HepG2 (cell line): Measurements from ENCODE around the gene SHQ1. TPM values are rescaled to one million over a fixed set of nuclear protein-coding genes. Genes with fewer than 3 reads are reported as not detected.
A peak's percentile ranks its signal among the peaks of the same experiment; 100 is the strongest.

Experiments
- ATAC-seq: fragments of 200-7000 bp; cut with Tn5 transposase; 3 replicates; pipeline ENCODE4 v1.9.1; 2020; ENCODE audit warnings: mild to moderate bottlenecking, moderate library complexity
- BruUV-seq: library from RNA; stranded (reverse); fragments of 400-500 nt; replicated peaks from 2 replicates; lab custom pipeline; 2021; lab: Mats Ljungman, UMichigan
- CTCF ChIA-PET: fragments of 300-600 bp; formaldehyde crosslinking; extraction: SDS; loops from one replicate; lab custom pipeline; 2021; ENCODE audit warnings: low total read pairs, inconsistent platforms, low intra/inter-chr PET ratio; lab: Yijun Ruan, JAX
- POLR2A ChIA-PET: fragments of 350-600 bp; sonication (Branson Sonifier 250); formaldehyde crosslinking; loops from one replicate; lab custom pipeline; 2020; ENCODE audit warnings: antibody characterized with exemption, inconsistent platforms; lab: Yijun Ruan, JAX
- DNase-seq: peaks from one replicate; pipeline ENCODE4 v3.0.0-alpha.2; 2015; ENCODE audit warnings: low spot score
- FAIRE-seq: peaks from 3 replicates; lab custom pipeline; 2011; peaks lifted over from hg19 to GRCh38; lab: Jason Lieb, UNC
- H2AFZ ChIP-seq: one replicate; pipeline ENCODE4 v1.6.1; 2011; ENCODE audit warnings: low read length, inconsistent platforms
- H3K27ac ChIP-seq: fragments of 300-600 bp; 3 replicates; pipeline ENCODE4 v1.8.0; 2011; ENCODE audit warnings: mixed run types, mild to moderate bottlenecking, mixed read lengths, low read length, inconsistent platforms; ENCODE audit not compliant: insufficient read depth; ENCODE audit errors: extremely low read length
- H3K27me3 ChIP-seq, 2 experiments: fragments of 200-600 bp in 1 of 2; 2 replicates in 1 of 2; 3 replicates in 1 of 2; pipeline versions ENCODE4 v1.6.0 to v1.8.0; 2011; ENCODE audit warnings: low read length in 2 of 2, mild to moderate bottlenecking in 2 of 2, moderate library complexity in 2 of 2, inconsistent platforms in 1 of 2; ENCODE audit not compliant: insufficient read depth in 2 of 2, control insufficient read depth in 1 of 2
- H3K36me3 ChIP-seq, 2 experiments: fragments of 200-600 bp in 1 of 2; replicated peaks in 1 of 2; 2 replicates in 1 of 2; 3 replicates in 1 of 2; pipeline versions ENCODE4 v1.5.1 to v1.8.0; 2011; ENCODE audit warnings: low read length in 2 of 2, inconsistent platforms in 1 of 2; ENCODE audit not compliant: insufficient read depth in 2 of 2, control insufficient read depth in 1 of 2
- H3K4me1 ChIP-seq: 2 replicates; pipeline ENCODE4 v1.5.1; 2012; ENCODE audit warnings: low read length, inconsistent platforms; ENCODE audit not compliant: insufficient read depth
- H3K4me2 ChIP-seq: 2 replicates; pipeline ENCODE4 v1.6.0; 2011; ENCODE audit warnings: low read depth, low read length, inconsistent platforms
- H3K4me3 ChIP-seq, 3 experiments: fragments of 200-600 bp in 1 of 3; sonication (generic), shearing (Covaris generic) in 1 of 3; replicated peaks in 1 of 3; 2 replicates each; pipeline ENCODE4 v1.5.1; 2011 to 2016; ENCODE audit warnings: low read length in 3 of 3, inconsistent platforms in 2 of 3, low read depth in 2 of 3, mild to moderate bottlenecking in 2 of 3, control low read depth in 1 of 3, mixed read lengths in 1 of 3; ENCODE audit not compliant: insufficient read depth in 1 of 3
- H3K79me2 ChIP-seq: one replicate; pipeline ENCODE4 v1.6.1; 2011; ENCODE audit warnings: low read length, inconsistent platforms; ENCODE audit not compliant: insufficient read depth
- H3K9ac ChIP-seq: 2 replicates; pipeline ENCODE4 v1.6.0; 2011; ENCODE audit warnings: mild to moderate bottlenecking, low read depth, low read length, inconsistent platforms; ENCODE audit not compliant: insufficient read depth
- H3K9me3 ChIP-seq: 2 replicates; pipeline ENCODE4 v1.5.1; 2012; ENCODE audit warnings: mild to moderate bottlenecking, low read length
- H4K20me1 ChIP-seq: 2 replicates; pipeline ENCODE4 v1.6.0; 2011; ENCODE audit warnings: inconsistent platforms, mild to moderate bottlenecking, low read length, moderate library complexity; ENCODE audit not compliant: insufficient read depth
- BORCS8-MEF2B ChIP-seq: sonication (generic); formaldehyde crosslinking; IDR thresholded peaks from 2 replicates; pipeline ENCODE4 v1.8.0; 2022; ENCODE audit warnings: mild to moderate bottlenecking, missing genetic modification reagents
- GFI1 ChIP-seq: sonication (generic); formaldehyde crosslinking; IDR thresholded peaks from 2 replicates; pipeline ENCODE4 v1.5.0; 2020; ENCODE audit warnings: missing genetic modification reagents, mild to moderate bottlenecking, borderline replicate concordance
- IRF2 ChIP-seq: IDR thresholded peaks from 2 replicates; pipeline ENCODE4 v1.6.1; 2018; ENCODE audit warnings: missing genetic modification reagents, missing compliant biosample characterization
- POGZ ChIP-seq: sonication (generic); formaldehyde crosslinking; IDR thresholded peaks from 2 replicates; pipeline ENCODE4 v1.4.0; 2020; ENCODE audit warnings: mild to moderate bottlenecking, missing genetic modification reagents
- SATB2 ChIP-seq: sonication (generic); formaldehyde crosslinking; IDR thresholded peaks from 2 replicates; pipeline ENCODE4 v1.5.0; 2020; ENCODE audit warnings: missing genetic modification reagents
- SMAD1 ChIP-seq: sonication (generic); formaldehyde crosslinking; IDR thresholded peaks from 2 replicates; pipeline ENCODE4 v1.4.0; 2020; ENCODE audit warnings: missing genetic modification reagents, low read depth, mild to moderate bottlenecking, borderline replicate concordance
- TBX2 ChIP-seq: sonication (generic); formaldehyde crosslinking; IDR thresholded peaks from 2 replicates; pipeline ENCODE4 v1.5.0; 2020; ENCODE audit warnings: missing genetic modification reagents, mild to moderate bottlenecking, borderline replicate concordance
- ZNF143 ChIP-seq: sonication (generic); formaldehyde crosslinking; IDR thresholded peaks from 2 replicates; pipeline ENCODE4 v1.4.0; 2020; ENCODE audit warnings: missing genetic modification reagents
- ZNF232 ChIP-seq: sonication (generic); formaldehyde crosslinking; IDR thresholded peaks from 2 replicates; pipeline ENCODE4 v1.4.0; 2020; ENCODE audit warnings: missing genetic modification reagents, borderline replicate concordance
- ZNF234 ChIP-seq: sonication (generic); formaldehyde crosslinking; conservative IDR thresholded peaks from 2 replicates; pipeline ENCODE4 v1.5.1; 2020; ENCODE audit warnings: mild to moderate bottlenecking, missing genetic modification reagents
- ZNF354B ChIP-seq: sonication (generic); formaldehyde crosslinking; IDR thresholded peaks from 2 replicates; pipeline ENCODE4 v1.8.0; 2022; ENCODE audit warnings: mild to moderate bottlenecking, missing genetic modification reagents
- ZNF383 ChIP-seq: sonication (generic); formaldehyde crosslinking; IDR thresholded peaks from 2 replicates; pipeline ENCODE4 v1.4.0; 2020; ENCODE audit warnings: missing genetic modification reagents, mild to moderate bottlenecking, borderline replicate concordance
- ZNF629 ChIP-seq: sonication (generic); formaldehyde crosslinking; conservative IDR thresholded peaks from 2 replicates; pipeline ENCODE4 v1.5.0; 2020; ENCODE audit warnings: missing genetic modification reagents
- WGBS: methylation state at CpG from one replicate; pipeline ENCODE4 v1.1.6; 2017; ENCODE audit warnings: low lambda C conversion rate; 5-methylcytosine and 5-hydroxymethylcytosine counted together
- in situ Hi-C: cut with HindIII; loops from 2 replicates; pipeline ENCODE4 v1.10.0; 2017; ENCODE audit warnings: low pct_unique_long_range_greater_than_20kb; ENCODE audit not compliant: extremely low pct_ligation_motif_present
- intact Hi-C: fragments of 100-400 bp; cut with micrococcal nuclease; formaldehyde crosslinking; loops from one replicate; pipeline ENCODE4 v1.10.0; 2022; ENCODE audit not compliant: unreplicated experiment
- polyA plus RNA-seq, 8 experiments: library from polyadenylated mRNA; depleted of rRNA in 3 of 8; stranded (reverse) in 7 of 8; unstranded in 1 of 8; fragments of >200 nt; fragmentation: Illumina TruSeq in 4 of 8; extraction: Trizol in 4 of 8; gene quantifications; 2 replicates each; pipeline versions ENCODE4 v1.2.1 to v1.2.3, GENCODE V29; 2011 to 2016; ENCODE audit warnings: low read depth in 4 of 8, missing spikeins in 1 of 8, mixed read lengths in 1 of 8; ENCODE audit not compliant: insufficient read depth in 1 of 8
- total RNA-seq, 5 experiments: library from RNA; depleted of rRNA; stranded (reverse); fragments of >200 nt; fragmentation: Illumina TruSeq; extraction: Trizol; gene quantifications; 2 replicates each; pipeline ENCODE4 v1.2.3, GENCODE V29; 2016; ENCODE audit warnings: low read depth in 1 of 5
- TF ChIP-seq, protein P1 (sequence below): IDR thresholded peaks from 2 replicates; pipeline ENCODE4 v1.6.1; 2016; ENCODE audit warnings: mild to moderate bottlenecking, missing biosample characterization, missing genetic modification reagents
- TF ChIP-seq, protein P2 (sequence below): sonication (generic); formaldehyde crosslinking; IDR thresholded peaks from 2 replicates; pipeline ENCODE4 v1.9.0; 2021; ENCODE audit warnings: missing genetic modification reagents, borderline replicate concordance

SHQ1 gene
- total and polyA plus RNA-seq, 2 of the 13 experiments (the other 11 are each of a cell fraction or from before 2014, with no cell fraction given), result 5.5 to 20.3 TPM

DNA sequence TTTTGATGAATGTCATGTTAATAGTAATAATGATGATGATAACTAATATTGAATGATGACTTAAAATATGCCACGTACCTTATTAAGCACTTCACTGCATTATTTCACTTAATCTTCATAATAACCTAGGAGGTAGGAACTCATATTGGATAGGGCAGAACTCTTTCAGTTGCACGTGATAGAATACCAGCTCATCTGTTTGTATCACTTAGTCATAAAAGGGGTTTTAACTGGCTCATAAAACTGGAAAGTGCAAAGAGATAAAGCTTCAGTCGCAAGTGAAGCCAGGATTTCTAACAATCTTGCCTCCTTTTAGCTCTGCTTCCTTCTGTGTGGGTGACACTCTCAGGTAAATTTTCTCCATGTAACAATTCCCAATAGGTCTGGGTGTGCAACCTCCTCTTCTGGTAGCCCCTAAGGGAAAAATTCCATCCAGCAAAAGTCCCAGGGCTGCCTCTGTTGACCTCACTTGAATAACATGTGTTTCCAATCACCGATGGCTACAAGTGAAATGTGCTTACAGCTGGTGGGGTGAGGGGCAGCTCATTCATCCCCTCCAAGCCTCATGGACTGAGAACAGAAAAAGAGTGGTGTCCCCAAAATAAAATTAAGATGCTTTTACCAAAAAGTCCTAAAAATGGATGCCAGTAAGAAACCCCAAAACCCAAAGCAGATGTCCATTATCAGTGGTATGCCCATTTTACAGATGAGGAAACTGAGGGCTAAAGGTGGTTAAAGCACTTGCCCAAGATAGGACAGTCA is 48.9 kb upstream of the SHQ1 start:
- CTCF ChIA-PET, result no interaction called here
- DNase-seq (no peak), ATAC-seq (no peak), FAIRE-seq (no peak)
- WGBS, result 100% methylated on average over 4 of the region's 4 CpGs
- no peak overlapping the region for H3K27ac ChIP-seq
- intact Hi-C loops (no loop called here), in situ Hi-C loops (no loop called here)
- peaks cover 12% of the 10 kb centered on the region for H3K4me1 ChIP-seq
- H3K9ac ChIP-seq, result no peak overlapping the region
- no peaks in the 10 kb centered on the region for H3K36me3 ChIP-seq
- TF ChIP-seq ZNF629 (peak; percentile 87), GFI1 (no peak)
- H3K27me3 ChIP-seq, result no peaks in the 10 kb centered on the region
- POLR2A ChIA-PET, result no interaction called here
- H4K20me1 ChIP-seq, result no peaks in the 10 kb centered on the region
- H3K4me3 ChIP-seq, result no peak overlapping the region
- no peak overlapping the region for H2AFZ ChIP-seq
- H3K9me3 ChIP-seq, result no peaks in the 10 kb centered on the region
- H3K4me2 ChIP-seq, result no peak overlapping the region
- BruUV-seq, result no TSS peak
- H3K79me2 ChIP-seq, result no peaks in the 10 kb centered on the region

DNA sequence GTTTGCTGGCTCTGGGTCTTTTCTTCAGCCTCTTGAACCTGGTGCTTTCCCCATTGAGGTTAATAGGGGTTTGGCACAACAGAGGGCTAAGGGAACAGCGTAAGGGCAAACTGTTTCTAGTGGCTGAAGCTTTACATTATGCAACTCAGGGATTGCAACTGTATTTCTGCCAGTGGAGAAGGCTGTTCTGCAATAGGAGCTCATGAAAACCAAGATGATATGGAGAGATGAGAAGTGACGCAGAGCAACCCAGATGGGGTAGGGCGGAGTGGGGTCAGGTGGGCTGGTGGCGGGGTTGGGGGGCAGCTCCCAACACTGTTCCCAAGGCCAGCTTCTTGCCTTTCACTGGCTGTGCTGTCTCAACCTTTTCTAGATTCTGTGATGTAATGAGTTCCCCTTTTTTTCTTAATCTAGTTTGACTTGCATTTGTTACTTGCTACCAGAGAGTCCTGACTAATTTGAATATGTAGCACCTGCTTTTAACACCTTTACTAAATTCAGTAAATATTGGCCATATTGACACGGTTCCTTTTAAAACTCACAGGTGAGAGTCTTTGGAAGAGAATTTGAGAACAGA is 46.8 kb upstream of the SHQ1 start:
- POLR2A ChIA-PET, result no interaction called here
- Histone ChIP-seq H2AFZ (no peak overlapping the region), H3K4me1 (peaks cover 33% of the 10 kb centered on the region), H3K9ac (no peak overlapping the region), H3K4me2 (no peak overlapping the region), H3K36me3 (no peaks in the 10 kb centered on the region), H3K4me3 (no peak overlapping the region), H3K9me3 (no peaks in the 10 kb centered on the region), H3K79me2 (no peaks in the 10 kb centered on the region), H4K20me1 (no peaks in the 10 kb centered on the region), H3K27me3 (no peaks in the 10 kb centered on the region), H3K27ac (no peak overlapping the region)
- in situ Hi-C loops (no loop called here), intact Hi-C loops (no loop called here)
- no peak for TF ChIP-seq ZNF232 (CRISPR knock-in tag)
- no peak for TF ChIP-seq TBX2 (CRISPR knock-in tag)
- TF ChIP-seq, protein P1, sequence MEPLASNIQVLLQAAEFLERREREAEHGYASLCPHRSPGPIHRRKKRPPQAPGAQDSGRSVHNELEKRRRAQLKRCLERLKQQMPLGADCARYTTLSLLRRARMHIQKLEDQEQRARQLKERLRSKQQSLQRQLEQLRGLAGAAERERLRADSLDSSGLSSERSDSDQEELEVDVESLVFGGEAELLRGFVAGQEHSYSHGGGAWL (CRISPR knock-in tag), result no peak
- no peak for TF ChIP-seq BORCS8-MEF2B (CRISPR knock-in tag)
- TF ChIP-seq ZNF143 (CRISPR knock-in tag), result no peak
- TF ChIP-seq SATB2 (CRISPR knock-in tag), result no peak
- no peak for TF ChIP-seq ZNF354B (CRISPR knock-in tag)
- no peak for TF ChIP-seq ZNF234 (CRISPR knock-in tag)
- TF ChIP-seq SMAD1 (CRISPR knock-in tag), result no peak
- no peak for TF ChIP-seq IRF2 (CRISPR knock-in tag)
- no peak for TF ChIP-seq ZNF383
- TF ChIP-seq POGZ (CRISPR knock-in tag), result no peak
- TF ChIP-seq, protein P2, sequence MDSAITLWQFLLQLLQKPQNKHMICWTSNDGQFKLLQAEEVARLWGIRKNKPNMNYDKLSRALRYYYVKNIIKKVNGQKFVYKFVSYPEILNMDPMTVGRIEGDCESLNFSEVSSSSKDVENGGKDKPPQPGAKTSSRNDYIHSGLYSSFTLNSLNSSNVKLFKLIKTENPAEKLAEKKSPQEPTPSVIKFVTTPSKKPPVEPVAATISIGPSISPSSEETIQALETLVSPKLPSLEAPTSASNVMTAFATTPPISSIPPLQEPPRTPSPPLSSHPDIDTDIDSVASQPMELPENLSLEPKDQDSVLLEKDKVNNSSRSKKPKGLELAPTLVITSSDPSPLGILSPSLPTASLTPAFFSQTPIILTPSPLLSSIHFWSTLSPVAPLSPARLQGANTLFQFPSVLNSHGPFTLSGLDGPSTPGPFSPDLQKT (CRISPR knock-in tag), result no peak
- FAIRE-seq, result no peak
- no TSS peak for BruUV-seq
- CTCF ChIA-PET, result no interaction called here
- 96% methylated on average over 5 of the region's 5 CpGs for WGBS
- no peak for ATAC-seq
- DNase-seq, result no peak
